Hepatocyte (in vitro differentiated cells): ENCODE measurements around the gene AK5.

Experiments
- CTCF ChIP-seq: fragments of 200-600 bp; sonication (generic); IDR thresholded peaks from 2 replicates; pipeline ENCODE4 v1.5.1; 2016; ENCODE audit warnings: antibody characterized with exemption, mild to moderate bottlenecking; ENCODE audit not compliant: poor library complexity
- EZH2 ChIP-seq: fragments of 200-600 bp; sonication (generic); IDR thresholded peaks from 2 replicates; pipeline ENCODE4 v1.6.1; 2016; ENCODE audit warnings: antibody characterized with exemption, mild to moderate bottlenecking, borderline replicate concordance
- EZH2phosphoT487 ChIP-seq: fragments of 200-600 bp; sonication (generic); IDR thresholded peaks from one replicate; pipeline ENCODE4 v1.6.1; 2018; ENCODE audit warnings: antibody characterized with exemption, mild to moderate bottlenecking, low read depth, moderate library complexity; ENCODE audit not compliant: unreplicated experiment, severe bottlenecking

GRCh38 chr1:77540501-77541161 is 258.8 kb downstream of the AK5 start:
- no peak for TF ChIP-seq CTCF
- TF ChIP-seq EZH2, result no peak
- TF ChIP-seq EZH2phosphoT487, result no peak
